BLaER1 (cell line): ENCODE data around the gene PNMA6A.
"Not testable (repeated sequence)": the region's sequence is repeated elsewhere in the genome, so short reads cannot be mapped to it uniquely, and the experiment has no call there.

Experiments
- H3K27ac ChIP-seq: shearing (Covaris generic); formaldehyde crosslinking; 2 replicates; pipeline ENCODE4 v1.8.1; 2022
- H3K27me3 ChIP-seq: shearing (Covaris generic); formaldehyde crosslinking; 2 replicates; pipeline ENCODE4 v1.8.1; 2022
- H3K36me3 ChIP-seq: shearing (Covaris generic); formaldehyde crosslinking; 2 replicates; pipeline ENCODE4 v1.8.1; 2022
- H3K4me1 ChIP-seq: shearing (Covaris generic); formaldehyde crosslinking; 2 replicates; pipeline ENCODE4 v1.8.1; 2022
- H3K4me2 ChIP-seq: shearing (Covaris generic); formaldehyde crosslinking; 2 replicates; pipeline ENCODE4 v1.8.1; 2022
- H3K4me3 ChIP-seq: shearing (Covaris generic); formaldehyde crosslinking; 2 replicates; pipeline ENCODE4 v1.8.1; 2022
- H3K9ac ChIP-seq: shearing (Covaris generic); formaldehyde crosslinking; 2 replicates; pipeline ENCODE4 v1.8.1; 2022
- H3K9me3 ChIP-seq: shearing (Covaris generic); formaldehyde crosslinking; 2 replicates; pipeline ENCODE4 v1.8.1; 2022
- H4K20me1 ChIP-seq: shearing (Covaris generic); formaldehyde crosslinking; 2 replicates; pipeline ENCODE4 v1.8.1; 2022
- Cebpa-rat ChIP-seq: shearing (Covaris generic); IDR thresholded peaks from 2 replicates; pipeline ENCODE4 v1.8.1; 2022

PNMA6A gene

DNA sequence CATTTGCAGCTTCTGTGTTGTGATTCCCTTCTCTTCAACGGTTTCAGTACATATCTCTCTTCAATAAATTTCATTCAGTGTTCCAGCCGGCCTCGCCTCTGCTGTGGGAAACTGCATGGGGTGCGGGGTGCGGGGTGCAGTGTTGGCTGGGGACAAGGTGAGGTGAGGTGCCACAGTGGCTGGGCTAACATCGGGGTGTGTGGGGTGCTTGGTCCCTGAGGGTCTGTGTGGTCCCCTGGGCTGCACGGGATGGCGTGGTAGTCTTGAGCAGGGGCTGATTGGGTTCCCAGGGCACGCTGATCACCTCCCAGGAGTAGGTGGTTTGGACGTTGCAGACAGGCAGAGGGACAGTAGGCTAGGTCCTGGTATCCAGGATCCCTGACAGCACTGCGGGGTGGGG, 2.7 kb downstream of the PNMA6A start:
- Histone ChIP-seq H3K36me3 (no peaks in the 10 kb centered on the region), H4K20me1 (no peaks in the 10 kb centered on the region), H3K9me3 (0 out of 2 replicates have a peak, but pooled peaks cover 4% of the 10 kb centered on the region), H3K4me2 (no peak overlapping the region), H3K27me3 (no peaks in the 10 kb centered on the region), H3K4me3 (no peak overlapping the region), H3K4me1 (no peaks in the 10 kb centered on the region), H3K9ac (no peak overlapping the region), H3K27ac (no peak overlapping the region)
- TF ChIP-seq Cebpa-rat, result no peak

DNA sequence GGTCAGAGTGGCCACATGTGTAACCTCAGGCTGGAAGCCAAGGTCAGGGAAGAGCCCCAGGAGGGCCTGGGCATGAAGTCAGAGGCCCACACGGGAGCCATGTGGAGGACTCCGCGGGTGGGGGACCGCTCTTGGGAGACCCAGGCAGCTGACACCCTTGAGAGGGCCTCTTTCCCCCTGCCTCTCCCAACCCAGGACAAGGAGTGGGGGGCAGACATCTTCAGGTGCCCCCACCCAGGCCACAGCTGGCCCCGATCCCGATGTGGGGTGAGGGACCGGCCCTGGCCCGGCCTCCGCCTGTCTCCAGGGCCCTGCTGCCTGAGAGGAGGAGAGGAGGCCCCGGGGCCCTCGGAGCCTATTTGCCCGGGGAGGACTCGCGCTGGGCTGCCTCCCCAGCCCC, 3.1 kb downstream of the PNMA6A start:
- Histone ChIP-seq H3K4me1 (no peaks in the 10 kb centered on the region), H3K9me3 (0 out of 2 replicates have a peak, but pooled peaks cover 4% of the 10 kb centered on the region), H3K27me3 (no peaks in the 10 kb centered on the region), H4K20me1 (no peaks in the 10 kb centered on the region), H3K4me2 (no peak overlapping the region), H3K36me3 (no peaks in the 10 kb centered on the region), H3K9ac (no peak overlapping the region), H3K4me3 (no peak overlapping the region), H3K27ac (no peak overlapping the region)
- TF ChIP-seq Cebpa-rat, result no peak

DNA sequence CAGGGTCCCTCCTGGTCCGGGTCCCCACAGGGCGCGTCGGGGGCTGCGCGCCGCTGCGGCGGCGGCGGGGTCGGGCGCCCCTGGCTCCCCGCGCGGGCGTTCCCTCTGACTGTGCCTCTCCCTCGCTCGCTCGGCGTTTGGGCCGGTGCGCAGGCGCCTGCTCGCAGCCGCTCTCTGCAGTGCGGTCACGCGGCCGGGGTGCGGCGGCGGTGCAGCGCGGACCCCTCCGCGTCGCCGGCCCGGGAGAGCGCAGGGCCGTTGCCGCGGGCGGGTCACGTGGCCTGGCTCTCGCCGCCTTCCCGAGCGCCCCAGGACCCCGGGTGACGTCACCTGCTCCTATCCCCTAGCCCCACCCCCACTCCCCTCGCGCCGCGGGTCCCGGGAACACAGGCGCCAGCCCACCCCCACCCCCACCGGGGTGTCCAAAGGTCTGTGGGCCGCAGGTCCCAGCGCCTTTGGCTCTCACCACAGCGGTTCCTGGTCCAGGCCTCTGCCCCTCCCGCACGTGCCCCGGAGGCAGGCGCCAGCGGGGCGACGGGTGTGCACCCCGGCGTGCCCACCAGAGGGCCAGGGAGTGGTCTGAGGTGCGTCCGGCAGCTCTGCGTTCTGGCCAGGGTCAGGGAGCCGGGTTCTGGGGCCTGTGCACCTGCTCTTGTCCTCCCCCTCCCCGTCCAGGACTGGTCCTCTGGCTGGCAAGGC, 5.3 kb downstream of the PNMA6A start:
- not testable (repeated sequence) for H3K36me3 ChIP-seq, H3K4me3 ChIP-seq, H3K27me3 ChIP-seq, H3K4me1 ChIP-seq, H3K27ac ChIP-seq, H4K20me1 ChIP-seq, H3K4me2 ChIP-seq, H3K9ac ChIP-seq, H3K9me3 ChIP-seq

DNA sequence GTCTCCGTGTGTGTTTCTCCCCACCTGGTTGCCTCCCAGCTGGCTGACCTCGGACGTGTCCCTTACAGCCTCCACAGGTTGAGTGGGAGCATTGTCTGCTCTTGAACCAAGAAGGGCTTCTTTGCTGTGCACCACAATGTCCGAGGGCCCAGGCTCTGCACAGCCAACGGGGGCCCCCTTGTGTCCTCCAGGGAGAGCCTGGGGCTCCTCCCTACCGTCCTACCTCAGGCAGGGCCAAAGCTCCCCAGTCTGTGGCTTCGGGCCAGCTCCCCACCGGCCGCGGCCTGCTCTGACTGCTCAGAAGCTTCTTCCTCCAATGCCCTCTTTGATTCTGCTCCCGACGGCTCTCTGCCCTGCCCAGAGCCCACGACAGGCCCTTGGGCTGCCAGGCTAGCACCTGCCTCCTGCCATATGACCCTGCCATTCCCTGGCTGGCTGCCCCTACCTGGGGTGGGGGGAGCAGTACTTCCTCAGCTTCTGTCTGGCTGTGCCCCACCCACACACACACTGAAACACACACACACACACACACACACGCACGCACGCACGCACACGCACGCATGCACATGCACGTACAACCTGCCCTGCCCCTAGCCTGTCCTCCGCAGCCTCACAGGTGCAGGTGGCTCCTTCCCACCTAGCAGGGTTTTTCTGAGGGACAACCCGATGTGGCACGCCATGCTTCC, 11.1 kb downstream of the PNMA6A start:
- not testable (repeated sequence) for H3K4me3 ChIP-seq, H3K36me3 ChIP-seq, H3K9me3 ChIP-seq, H3K27ac ChIP-seq, H3K4me1 ChIP-seq, H3K9ac ChIP-seq, H3K4me2 ChIP-seq
- peaks cover 12% of the 10 kb centered on the region; the same call in 1 of the 2 replicates for H4K20me1 ChIP-seq
- H3K27me3 ChIP-seq, result peaks cover 43% of the 10 kb centered on the region

DNA sequence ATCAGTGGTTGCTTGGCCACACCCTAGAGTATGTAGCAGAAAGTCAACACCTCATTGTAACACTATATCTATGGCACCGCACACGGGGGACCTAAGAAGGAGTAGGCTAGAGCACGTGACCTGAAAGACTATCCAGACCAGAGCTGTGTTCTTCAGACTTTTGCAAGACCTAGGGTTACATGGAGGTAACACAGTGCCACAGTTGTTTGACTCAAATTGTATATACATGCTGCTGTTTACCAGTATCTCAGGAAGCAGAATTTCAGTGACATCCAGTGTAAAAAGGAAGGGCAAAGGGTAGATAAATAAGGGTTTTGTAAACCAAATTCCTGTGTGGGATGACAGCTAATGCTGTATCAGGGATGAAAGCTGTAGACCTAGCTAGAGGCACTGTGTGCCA, 30.2 kb downstream of the PNMA6A start:
- H3K27me3 ChIP-seq, result peaks cover 71% of the 10 kb centered on the region
- no peak for TF ChIP-seq Cebpa-rat

DNA sequence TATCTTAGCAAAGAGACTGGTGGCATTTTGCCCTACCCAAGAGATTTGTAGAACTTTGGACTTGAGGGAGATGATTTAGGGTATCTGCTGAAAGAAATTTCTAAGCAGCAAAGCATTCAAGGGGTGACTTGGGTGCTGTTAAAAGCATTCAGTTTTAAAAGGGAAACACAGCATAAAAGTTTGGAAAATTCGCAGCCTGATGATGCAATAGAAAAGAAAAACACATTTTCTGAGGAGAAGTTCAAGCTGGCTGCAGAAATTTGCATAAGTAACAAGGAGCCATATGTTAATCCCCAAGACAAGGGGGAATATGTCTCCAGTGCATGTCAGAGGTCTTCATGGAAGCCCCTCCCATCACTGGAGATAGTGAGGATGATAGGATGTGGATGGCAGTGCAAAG, 32.7 kb downstream of the PNMA6A start:
- not testable (repeated sequence) for H3K9ac ChIP-seq, H3K36me3 ChIP-seq, H3K4me2 ChIP-seq, H3K4me1 ChIP-seq, H4K20me1 ChIP-seq, H3K4me3 ChIP-seq, H3K27ac ChIP-seq
- H3K9me3 ChIP-seq, result peaks cover 33% of the 10 kb centered on the region
- peaks cover 45% of the 10 kb centered on the region for H3K27me3 ChIP-seq

More for the DNA sequence above, 30.2 kb downstream of the PNMA6A start:
- Histone ChIP-seq H3K27ac (no peak overlapping the region), H3K4me2 (no peak overlapping the region), H3K9ac (no peak overlapping the region), H3K4me3 (no peak overlapping the region), H4K20me1 (no peaks in the 10 kb centered on the region), H3K36me3 (no peaks in the 10 kb centered on the region), H3K4me1 (peaks cover 6% of the 10 kb centered on the region), H3K9me3 (peaks cover 33% of the 10 kb centered on the region)

DNA sequence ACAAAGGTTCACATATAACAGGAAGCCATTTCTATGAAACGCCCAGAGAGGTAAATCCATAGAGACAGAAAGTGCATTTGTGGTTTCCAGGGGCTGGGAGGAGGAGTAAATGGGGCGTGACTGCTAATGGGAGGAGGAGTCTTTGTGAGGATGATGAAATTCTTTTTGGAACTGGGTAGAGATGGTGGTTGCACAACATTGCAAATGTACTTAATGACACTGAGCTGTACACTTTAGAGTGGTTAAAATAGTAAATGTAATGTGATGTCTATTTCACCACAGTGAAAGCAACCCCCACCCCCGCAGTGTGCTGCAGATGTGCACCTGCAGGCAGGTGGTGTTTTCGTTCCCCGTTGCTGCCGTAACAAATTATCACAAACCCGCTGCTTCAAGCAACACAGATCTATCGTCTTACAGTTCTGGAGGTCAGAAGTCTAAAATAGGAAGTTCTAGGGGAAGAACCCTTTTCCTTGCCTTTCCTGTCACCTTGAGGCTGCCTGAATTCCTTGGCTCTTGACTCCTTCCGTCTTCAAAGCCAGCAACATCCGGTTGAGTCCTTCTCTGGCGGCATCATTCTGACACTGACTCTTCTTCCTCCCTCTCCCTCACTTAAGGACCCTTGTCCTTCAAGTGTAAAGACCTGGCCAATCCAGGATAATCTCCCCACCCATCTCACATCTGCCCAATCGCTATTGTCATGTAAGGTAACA, 34.0 kb downstream of the PNMA6A start:
- H3K9ac ChIP-seq, result not testable (repeated sequence)

GRCh38 chrX:153110735-153111134, 38.5 kb downstream of the PNMA6A start:
- H3K27ac ChIP-seq, H3K9ac ChIP-seq, H3K4me1 ChIP-seq, H3K36me3 ChIP-seq, H3K4me3 ChIP-seq, H3K4me2 ChIP-seq, H4K20me1 ChIP-seq, H3K27me3 ChIP-seq, H3K9me3 ChIP-seq: not testable (repeated sequence)

More for the DNA sequence above, 34.0 kb downstream of the PNMA6A start:
- H3K4me3 ChIP-seq, H3K36me3 ChIP-seq, H4K20me1 ChIP-seq, H3K27ac ChIP-seq, H3K4me1 ChIP-seq: not testable (repeated sequence)
- H3K27me3 ChIP-seq, result peaks cover 33% of the 10 kb centered on the region
- H3K9me3 ChIP-seq, result peaks cover 33% of the 10 kb centered on the region
- peak overlapping the region; percentile 15 for H3K4me2 ChIP-seq

- H3K27ac ChIP-seq, result not testable (repeated sequence)
Measured at GRCh38 chrX:153113851-153114250, 41.6 kb downstream of the PNMA6A start.

DNA sequence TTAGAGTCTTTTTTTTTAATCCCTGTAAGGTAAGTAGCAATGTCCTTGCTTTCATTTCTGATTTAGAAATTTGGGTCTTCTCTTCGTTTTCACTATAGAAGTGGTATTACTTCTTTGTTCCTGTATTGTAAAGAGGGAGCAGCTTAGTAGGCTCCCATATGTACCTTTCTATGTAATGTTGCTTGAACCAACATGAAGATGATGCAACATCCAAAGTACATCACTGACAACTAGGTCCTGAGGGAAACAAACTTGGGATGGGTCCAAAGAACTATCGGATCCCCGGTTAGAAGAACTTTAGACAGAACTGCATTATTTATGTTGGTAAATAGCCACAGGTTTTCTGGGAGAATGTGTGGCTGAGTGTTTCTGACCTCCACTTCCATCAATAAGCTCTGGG, 45.5 kb downstream of the PNMA6A start:
- H3K4me3 ChIP-seq, H3K9ac ChIP-seq, H3K4me1 ChIP-seq, H3K9me3 ChIP-seq, H3K4me2 ChIP-seq, H3K27ac ChIP-seq, H4K20me1 ChIP-seq, H3K36me3 ChIP-seq, H3K27me3 ChIP-seq: not testable (repeated sequence)

More at GRCh38 chrX:153113851-153114250, 41.6 kb downstream of the PNMA6A start:
- not testable (repeated sequence) for H3K36me3 ChIP-seq, H3K9ac ChIP-seq, H4K20me1 ChIP-seq, H3K4me3 ChIP-seq, H3K4me1 ChIP-seq, H3K9me3 ChIP-seq, H3K27me3 ChIP-seq, H3K4me2 ChIP-seq

DNA sequence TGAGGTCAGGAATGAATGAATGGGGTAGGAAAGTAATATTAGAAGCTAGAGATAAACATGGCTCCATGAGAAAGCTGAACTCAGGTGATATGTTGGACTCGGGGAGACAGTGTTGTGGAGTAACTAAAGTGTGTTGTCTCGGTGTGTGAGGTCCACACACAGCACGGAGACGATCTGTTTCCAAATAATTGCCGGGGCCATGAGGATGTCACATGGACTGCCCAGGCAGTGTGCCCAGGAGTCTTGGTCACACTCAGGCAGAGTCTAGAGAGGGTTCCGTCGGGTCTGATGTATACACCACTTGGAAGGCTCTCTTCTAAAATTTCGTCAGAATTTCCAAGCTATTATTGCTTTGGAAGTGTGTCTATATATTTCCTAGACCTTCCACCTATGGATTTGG, 48.0 kb downstream of the PNMA6A start:
- not testable (repeated sequence) for H3K4me2 ChIP-seq, H3K9me3 ChIP-seq, H3K27ac ChIP-seq, H3K4me1 ChIP-seq, H3K27me3 ChIP-seq, H4K20me1 ChIP-seq, H3K4me3 ChIP-seq, H3K36me3 ChIP-seq, H3K9ac ChIP-seq

GRCh38 chrX:153123468-153123867, 51.2 kb downstream of the PNMA6A start:
- H3K27me3 ChIP-seq, H3K27ac ChIP-seq, H3K4me3 ChIP-seq, H3K9ac ChIP-seq, H3K4me1 ChIP-seq, H3K4me2 ChIP-seq, H3K36me3 ChIP-seq, H3K9me3 ChIP-seq, H4K20me1 ChIP-seq: not testable (repeated sequence)
